ENCODE results near the gene TRPC4AP. TPM values are rescaled to one million over a fixed set of nuclear protein-coding genes. Genes with fewer than 3 reads are reported as not detected.
A peak's percentile ranks its signal among the peaks of the same experiment; 100 is the strongest.

Gene TRPC4AP
- total RNA-seq, 2 donors from 2014 or later, result 44.1 to 57.4 TPM

DNA sequence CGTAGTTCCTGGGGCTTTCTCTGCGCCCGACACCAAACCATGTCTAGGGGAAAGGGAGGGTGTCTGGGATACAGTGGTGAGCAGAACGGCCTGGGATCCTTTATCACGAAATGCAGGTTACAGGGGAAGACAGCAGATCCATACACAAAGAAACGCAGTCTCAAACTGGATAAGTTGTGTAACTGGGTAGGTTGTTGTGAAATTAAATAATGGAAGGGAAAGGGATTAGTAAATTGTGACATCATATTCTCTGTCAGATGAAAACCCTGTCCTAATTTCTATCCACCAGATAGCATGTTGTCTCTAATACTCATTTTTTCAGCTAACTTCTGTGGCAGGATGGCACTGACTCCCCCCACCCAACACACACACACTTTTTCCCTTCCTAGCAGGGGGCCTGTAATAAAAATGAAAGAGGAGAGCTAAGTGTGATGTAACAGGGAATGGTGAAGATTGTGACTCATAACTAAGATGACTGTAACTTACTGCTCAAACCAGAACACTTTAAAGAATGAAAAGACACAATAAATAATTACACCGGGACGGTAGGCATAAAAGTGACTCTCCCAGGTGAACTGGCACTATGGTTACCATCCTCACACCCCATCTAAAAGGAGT, 769 bp upstream of the TRPC4AP start:
- WGBS, 2 donors, result 72 to 75% methylated on average over 8 of the region's 8 CpGs

GRCh38 chr20:35091816-35092523, 637 bp downstream of the TRPC4AP start:
- Histone ChIP-seq H3K4me1 (peaks cover 39% of the 10 kb centered on the region), H3K27me3 (no peaks in the 10 kb centered on the region), H3K27ac (peak overlapping the region; percentile 79 to 93 (median 90)), H3K4me3 (peak overlapping the region; percentile 70), H3K9me3 (no peaks in the 10 kb centered on the region), H3K36me3 (replicated peaks in 1 of 2; ENCODE audit: insufficient read depth in 1 of 2, low read depth in 2 of 2) (no peaks in the 10 kb centered on the region)
- TF ChIP-seq POLR2A (IDR thresholded peaks at IDR 0.05), result no peak
- TF ChIP-seq, protein P1, sequence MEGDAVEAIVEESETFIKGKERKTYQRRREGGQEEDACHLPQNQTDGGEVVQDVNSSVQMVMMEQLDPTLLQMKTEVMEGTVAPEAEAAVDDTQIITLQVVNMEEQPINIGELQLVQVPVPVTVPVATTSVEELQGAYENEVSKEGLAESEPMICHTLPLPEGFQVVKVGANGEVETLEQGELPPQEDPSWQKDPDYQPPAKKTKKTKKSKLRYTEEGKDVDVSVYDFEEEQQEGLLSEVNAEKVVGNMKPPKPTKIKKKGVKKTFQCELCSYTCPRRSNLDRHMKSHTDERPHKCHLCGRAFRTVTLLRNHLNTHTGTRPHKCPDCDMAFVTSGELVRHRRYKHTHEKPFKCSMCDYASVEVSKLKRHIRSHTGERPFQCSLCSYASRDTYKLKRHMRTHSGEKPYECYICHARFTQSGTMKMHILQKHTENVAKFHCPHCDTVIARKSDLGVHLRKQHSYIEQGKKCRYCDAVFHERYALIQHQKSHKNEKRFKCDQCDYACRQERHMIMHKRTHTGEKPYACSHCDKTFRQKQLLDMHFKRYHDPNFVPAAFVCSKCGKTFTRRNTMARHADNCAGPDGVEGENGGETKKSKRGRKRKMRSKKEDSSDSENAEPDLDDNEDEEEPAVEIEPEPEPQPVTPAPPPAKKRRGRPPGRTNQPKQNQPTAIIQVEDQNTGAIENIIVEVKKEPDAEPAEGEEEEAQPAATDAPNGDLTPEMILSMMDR (IDR thresholded peaks at IDR 0.05), result no peak
- ATAC-seq, result no peak
- 0 to 1% methylated on average over 16 to 28 of the region's 28 CpGs for WGBS, 2 donors
- intact Hi-C loops (cut with DNase I), result no loop called here
- peak in 2 of 4 donors; percentile 12 to 31 for DNase-seq

More for the DNA sequence above, 769 bp upstream of the TRPC4AP start:
- ATAC-seq (no peak), DNase-seq (no peak)
- Histone ChIP-seq H3K36me3 (replicated peaks in 1 of 2; ENCODE audit: insufficient read depth in 1 of 2, low read depth in 2 of 2) (no peaks in the 10 kb centered on the region), H3K4me1 (peaks cover 32% of the 10 kb centered on the region), H3K27ac (peak overlapping the region in 3 of 4 donors; percentile 79 to 93 (median 92)), H3K27me3 (no peaks in the 10 kb centered on the region), H3K4me3 (no peak overlapping the region), H3K9me3 (no peaks in the 10 kb centered on the region)
- TF ChIP-seq POLR2A (IDR thresholded peaks at IDR 0.05), result no peak
- TF ChIP-seq, protein P1 (IDR thresholded peaks at IDR 0.05), result no peak
- intact Hi-C loops (cut with DNase I), result no loop called here

DNA sequence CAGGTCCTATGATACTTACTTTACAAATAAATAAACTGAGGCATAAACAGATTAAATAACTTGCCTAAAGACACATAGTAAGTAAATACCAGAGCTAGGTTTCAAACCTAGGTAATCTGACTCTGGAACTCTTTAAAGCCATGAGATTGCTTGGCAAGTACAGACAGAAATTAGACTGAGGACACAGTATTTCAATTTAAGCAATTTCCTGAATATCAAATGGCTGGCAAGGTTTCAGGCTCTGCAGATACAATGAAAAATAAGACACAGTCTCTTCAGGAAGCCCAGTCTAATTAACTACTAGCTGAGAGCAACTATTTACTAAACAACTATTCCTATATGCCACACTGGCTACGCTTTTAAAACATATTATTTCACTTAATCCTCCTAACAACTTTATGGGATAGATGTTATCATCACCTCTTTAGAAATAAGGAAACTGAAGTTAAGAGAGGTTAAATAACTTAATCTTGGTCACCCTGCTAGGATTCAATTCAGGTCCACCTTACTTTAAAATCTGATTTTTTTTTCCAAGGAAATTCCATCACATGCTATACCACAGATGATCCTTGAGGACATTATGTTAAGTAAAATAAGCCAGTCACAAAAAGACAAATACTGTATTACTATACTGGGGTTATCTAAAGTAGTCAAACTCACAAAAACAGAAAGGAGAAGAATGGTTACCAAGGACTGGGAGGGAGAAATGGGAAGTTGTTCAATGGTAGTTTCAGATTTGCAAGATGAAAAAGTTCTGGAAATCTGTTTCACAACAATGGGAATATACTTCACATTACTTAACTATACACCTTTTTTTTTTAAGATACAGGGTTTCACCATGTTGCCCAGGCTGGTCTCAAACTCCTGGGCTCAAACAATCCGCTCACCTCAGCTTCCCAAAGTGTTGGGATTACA, 4.1 kb downstream of the TRPC4AP start:
- no peak overlapping the region for H3K27ac ChIP-seq

GRCh38 chr20:35087791-35088190, 4.8 kb downstream of the TRPC4AP start:
- whole genome bisulfite sequencing, 2 donors, result 66 to 76% methylated on average over 5 of the region's 5 CpGs
- ATAC-seq (no peak), DNase-seq (no peak)
- no peaks in the 10 kb centered on the region for H3K27me3 ChIP-seq
- peaks cover 41% of the 10 kb centered on the region for H3K4me1 ChIP-seq
- no peaks in the 10 kb centered on the region for H3K36me3 ChIP-seq (replicated peaks in 1 of 2; ENCODE audit: insufficient read depth in 1 of 2, low read depth in 2 of 2)
- H3K4me3 ChIP-seq, result no peak overlapping the region
- no peak overlapping the region for H3K27ac ChIP-seq
- TF ChIP-seq, protein P1 (IDR thresholded peaks at IDR 0.05), result no peak
- TF ChIP-seq POLR2A (IDR thresholded peaks at IDR 0.05), result no peak
- no peaks in the 10 kb centered on the region for H3K9me3 ChIP-seq
- intact Hi-C loops (cut with DNase I), result no loop called here

More for the DNA sequence above, 4.1 kb downstream of the TRPC4AP start:
- Histone ChIP-seq H3K9me3 (no peaks in the 10 kb centered on the region), H3K27me3 (no peaks in the 10 kb centered on the region), H3K36me3 (replicated peaks in 1 of 2; ENCODE audit: insufficient read depth in 1 of 2, low read depth in 2 of 2) (no peaks in the 10 kb centered on the region), H3K4me3 (no peak overlapping the region), H3K4me1 (peaks cover 45% of the 10 kb centered on the region)
- TF ChIP-seq, protein P1 (IDR thresholded peaks at IDR 0.05), result no peak
- no peak for TF ChIP-seq POLR2A (IDR thresholded peaks at IDR 0.05)
- intact Hi-C loops (cut with DNase I), result no loop called here
- 80 to 91% methylated on average over 2 of the region's 2 CpGs for WGBS, 2 donors
- DNase-seq (no peak), ATAC-seq (no peak)
